GM19193 (cell line): Measurements from ENCODE around the gene POPDC2.

Experiments
- POLR2A ChIP-seq: IDR thresholded peaks from 4 replicates; pipeline ENCODE4 v1.6.1; 2011; ENCODE audit not compliant: insufficient read depth, insufficient read length; ENCODE audit errors: extremely low read depth

The POPDC2 gene

GRCh38 chr3:119592861-119593260 is 67.5 kb downstream of the POPDC2 start:
- no peak for TF ChIP-seq POLR2A
